ENCODE data around the gene IFITM5.
"Not testable (repeated sequence)": the region's sequence is repeated elsewhere in the genome, so short reads cannot be mapped to it uniquely, and the experiment has no call there.

Gene IFITM5

DNA sequence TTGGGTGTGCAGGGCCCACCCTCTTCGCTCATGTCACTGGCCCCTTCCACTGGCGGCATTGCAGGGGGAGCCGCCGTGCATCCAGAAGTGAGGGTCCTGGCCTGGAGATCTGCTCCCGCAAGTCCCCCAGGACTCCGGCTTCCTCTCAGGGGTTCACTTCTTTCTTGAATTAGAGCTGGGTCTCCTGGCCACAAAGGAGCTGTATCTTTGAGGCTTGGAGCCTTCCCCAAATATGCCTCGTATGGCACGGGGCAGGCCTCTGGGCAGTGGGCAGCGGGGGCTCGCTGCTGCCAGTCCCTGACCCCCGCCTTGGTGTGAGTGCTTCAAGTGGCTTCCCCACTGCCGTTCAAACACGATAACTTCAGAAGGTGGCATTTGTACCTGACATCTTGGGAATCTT, 28.7 kb upstream of the IFITM5 start:
- DNase-seq (ENCODE audit: low read depth) = no peak

DNA sequence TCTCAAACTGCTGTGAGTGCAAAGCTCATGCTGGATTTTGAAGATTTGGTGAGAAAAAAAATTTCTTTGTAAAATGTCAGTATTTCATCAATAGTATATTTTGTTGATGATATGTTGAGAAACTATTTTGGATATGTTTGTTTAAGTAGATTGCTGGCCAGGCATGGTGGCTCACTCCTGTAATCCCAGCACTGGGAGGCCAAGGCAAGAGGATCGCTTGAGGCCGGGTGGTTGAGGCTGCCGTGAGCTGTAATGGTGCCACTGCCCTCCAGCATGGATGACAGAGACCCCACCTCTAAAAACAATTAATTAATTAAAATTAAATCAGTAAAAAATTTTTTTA, 28.2 kb upstream of the IFITM5 start:
- DNase-seq (ENCODE audit: low read depth) = no peak

DNA sequence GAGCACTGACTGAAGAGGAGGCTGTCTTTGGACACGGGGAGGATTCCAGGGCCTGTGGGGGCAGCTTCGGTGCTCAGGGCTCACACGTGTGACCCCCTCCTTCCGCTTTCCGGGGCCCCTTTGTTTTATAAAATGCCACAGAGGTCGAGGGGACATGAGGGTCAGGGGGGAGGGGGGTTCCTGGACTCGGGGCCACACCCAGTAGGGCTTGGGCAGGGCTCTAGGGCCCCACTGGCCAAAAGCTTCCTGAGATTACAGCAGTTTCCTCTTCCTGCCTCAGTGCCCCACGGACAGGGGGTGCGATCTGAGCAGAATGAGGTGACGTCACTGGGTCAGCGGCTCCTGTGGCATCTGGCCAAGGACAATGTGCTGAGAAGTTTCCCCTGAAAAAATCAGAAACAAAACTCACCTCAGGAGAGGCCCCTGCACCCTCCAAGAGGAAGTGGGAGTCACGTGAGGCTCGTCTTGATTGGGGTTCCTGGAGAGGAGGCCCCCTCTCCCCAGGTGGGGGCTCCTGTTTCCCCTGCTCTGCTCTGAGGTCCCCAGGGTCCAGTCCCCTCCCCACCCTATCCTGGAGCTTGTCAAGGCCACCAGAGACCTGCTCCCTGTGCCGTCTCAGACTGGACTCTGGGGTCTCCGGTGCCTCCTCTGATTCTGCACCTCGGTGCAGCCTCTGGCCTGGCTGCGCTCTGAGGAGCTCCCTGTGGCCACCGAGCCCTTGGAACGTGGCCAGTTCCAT, 27.7 kb upstream of the IFITM5 start:
- DNase-seq (ENCODE audit: low read depth) = no peak

DNA sequence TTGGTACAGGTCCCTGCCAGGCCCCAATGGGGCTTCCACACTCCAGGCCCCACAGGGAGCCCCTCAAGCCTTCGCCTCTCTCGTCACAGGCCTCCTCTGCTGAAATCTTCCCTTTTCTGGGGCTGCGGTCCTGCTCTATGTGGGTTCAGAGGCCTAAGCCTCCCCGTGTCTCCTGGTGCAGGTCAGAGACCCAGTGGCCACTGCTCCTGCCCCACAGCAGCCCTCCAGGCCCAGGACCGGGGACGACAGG, 27.2 kb upstream of the IFITM5 start:
- DNase-seq (ENCODE audit: low read depth) = no peak

DNA sequence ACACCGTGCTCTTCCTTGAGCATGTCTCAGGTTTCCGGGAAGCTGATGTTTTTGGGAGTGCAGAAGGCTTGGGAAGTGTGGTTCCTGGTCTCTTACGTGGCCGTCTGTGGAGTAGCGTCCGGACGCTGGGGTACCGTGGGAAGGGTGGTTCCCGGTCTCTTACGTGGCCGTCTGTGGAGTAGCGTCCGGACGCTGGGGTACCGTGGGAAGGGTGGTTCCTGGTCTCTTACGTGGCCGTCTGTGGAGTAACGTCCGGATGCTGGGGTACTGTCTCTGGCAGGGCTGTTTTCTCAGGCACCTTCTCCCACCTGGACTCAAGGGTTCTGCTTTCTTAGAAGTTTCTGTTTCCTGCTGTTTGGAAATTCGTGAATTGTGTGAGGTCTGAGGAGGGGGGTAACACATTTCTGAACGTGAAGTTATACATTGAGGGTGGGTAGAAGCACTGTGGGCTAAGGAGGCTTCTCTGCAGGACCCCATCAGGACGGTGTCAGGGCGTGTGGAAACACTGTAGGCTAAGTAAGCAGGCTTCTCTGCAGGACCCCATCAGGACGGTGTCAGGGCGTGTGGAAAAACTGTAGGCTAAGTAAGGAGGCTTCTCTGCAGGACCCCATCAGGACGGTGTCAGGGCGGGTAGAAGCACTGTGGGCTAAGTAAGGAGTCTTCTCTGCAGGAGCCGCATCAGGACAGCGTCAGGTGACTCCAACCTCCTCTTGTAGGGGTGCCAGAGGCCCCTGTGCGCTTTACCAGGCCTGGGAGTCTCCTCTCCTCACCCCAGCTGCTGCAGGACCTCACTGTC, 26.7 kb upstream of the IFITM5 start:
- no peak for DNase-seq (ENCODE audit: low read depth)

DNA sequence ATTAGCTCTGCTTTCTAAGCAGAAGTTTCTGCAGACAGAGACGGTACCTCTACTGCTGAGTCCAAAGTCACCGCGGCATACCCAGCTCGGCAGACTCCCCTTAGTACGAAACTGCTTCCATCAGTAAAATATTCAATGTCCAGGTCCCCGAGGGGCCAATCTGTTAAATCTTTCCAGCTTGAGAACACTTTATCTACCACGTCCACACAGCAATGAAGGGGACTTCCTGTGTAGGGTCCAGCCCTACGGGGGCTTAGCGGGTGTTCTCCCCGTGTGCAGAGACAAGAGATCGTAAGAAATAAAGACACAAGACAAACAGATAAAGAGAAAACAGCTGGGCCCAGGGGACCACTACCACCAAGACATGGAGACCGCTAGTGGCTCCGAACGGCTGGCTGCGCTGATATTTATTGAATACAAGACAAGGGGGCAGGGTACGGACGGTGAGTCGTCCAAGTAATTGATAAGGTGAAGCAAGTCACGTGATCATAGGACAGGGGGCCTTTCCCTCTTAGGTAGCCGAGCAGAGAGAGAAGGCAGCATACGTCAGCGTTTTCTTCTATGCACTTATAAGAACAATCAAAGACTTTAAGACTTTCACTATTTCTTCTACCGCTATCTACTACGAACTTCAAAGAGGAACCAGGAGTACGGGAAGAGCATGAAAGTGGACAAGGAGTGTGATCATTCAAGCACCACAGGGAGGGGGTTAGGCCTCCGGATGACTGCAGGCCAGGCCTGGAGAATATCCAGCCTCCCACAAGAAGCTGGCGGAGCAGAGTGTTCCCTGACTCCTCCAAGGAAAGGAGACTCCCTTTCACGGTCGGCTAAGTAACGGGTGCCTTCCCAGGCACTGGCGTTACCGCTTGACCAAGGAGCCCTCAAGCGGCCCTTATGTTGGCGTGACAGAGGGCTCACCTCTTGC, 25.5 kb upstream of the IFITM5 start:
- DNase-seq (ENCODE audit: low read depth) = not testable (repeated sequence)

DNA sequence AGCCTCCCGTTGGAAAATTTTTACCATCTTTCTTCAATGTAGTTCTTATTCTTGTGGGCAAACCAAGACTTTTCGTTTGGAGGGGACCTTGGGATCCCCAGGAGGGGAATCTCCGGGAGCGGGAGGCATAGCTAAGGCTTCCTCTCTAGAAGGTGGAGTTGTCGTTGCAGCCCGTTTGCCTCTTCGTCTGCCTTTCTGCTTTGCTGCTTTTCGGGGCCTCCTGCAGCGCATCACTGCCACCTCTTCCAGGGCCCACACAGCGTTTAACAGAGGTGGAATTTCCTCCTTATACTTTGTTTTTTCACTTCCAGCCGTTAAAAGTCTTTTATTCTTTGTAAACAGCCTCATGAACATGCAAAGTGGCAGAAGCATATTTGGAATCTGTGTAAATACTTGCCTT, 24.8 kb upstream of the IFITM5 start:
- no peak for DNase-seq (ENCODE audit: low read depth)

DNA sequence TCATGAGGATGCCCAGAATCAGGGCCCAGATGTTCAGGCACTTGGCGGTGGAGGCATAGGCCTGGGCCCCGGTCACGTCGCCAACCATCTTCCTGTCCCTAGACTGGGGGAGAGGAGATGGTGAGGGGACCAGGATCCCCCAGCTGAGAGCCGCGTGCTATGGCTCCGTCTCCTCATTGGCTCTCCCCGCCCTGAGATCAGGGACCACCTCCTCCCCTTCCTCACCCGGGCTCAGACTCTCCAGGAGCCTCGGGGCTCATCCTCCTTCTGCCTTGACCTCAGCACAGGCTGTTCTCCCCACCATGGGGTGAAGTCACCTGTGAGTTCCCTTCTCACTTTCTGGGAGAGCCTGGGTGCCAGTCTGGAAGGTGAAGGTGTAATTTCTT, 20.6 kb upstream of the IFITM5 start:
- not testable (repeated sequence) for DNase-seq (ENCODE audit: low read depth)

DNA sequence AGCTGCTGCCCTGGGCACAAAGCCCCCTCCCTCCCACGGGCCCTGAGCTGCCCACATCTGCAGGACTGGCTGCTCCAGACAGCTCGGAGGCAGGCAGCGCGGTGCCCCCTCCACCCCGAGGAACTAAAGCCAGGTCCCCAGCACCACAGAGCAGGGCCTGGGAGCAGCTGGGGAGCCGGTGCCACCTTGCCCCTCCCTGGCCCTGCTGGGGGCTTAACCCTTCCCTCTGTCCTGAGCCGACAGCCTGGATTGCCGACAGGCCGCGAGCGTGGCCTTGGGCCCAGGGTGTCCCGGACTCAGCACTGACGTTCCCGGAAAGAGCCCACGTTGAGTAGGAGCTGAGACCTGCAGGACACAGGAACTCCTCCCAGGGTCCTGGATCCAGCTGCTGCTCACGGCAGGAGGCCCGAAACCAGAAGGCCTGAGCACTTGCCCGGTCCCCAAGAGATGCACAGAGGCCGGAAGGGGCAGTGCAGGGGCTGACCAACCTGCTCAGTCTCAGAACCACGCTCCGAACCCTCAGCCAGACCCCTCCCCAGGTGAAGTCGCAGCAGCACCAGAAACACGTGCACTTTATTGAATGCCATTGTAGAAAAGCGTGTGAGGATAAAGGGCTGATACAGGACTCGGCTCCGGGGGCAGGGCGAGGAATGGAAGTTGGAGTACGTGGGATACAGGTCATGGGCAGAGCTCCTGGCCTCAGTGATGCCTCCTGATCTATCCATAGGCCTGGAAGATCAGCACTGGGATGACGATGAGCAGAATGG, 20.0 kb upstream of the IFITM5 start:
- DNase-seq (ENCODE audit: low read depth) = not testable (repeated sequence)

DNA sequence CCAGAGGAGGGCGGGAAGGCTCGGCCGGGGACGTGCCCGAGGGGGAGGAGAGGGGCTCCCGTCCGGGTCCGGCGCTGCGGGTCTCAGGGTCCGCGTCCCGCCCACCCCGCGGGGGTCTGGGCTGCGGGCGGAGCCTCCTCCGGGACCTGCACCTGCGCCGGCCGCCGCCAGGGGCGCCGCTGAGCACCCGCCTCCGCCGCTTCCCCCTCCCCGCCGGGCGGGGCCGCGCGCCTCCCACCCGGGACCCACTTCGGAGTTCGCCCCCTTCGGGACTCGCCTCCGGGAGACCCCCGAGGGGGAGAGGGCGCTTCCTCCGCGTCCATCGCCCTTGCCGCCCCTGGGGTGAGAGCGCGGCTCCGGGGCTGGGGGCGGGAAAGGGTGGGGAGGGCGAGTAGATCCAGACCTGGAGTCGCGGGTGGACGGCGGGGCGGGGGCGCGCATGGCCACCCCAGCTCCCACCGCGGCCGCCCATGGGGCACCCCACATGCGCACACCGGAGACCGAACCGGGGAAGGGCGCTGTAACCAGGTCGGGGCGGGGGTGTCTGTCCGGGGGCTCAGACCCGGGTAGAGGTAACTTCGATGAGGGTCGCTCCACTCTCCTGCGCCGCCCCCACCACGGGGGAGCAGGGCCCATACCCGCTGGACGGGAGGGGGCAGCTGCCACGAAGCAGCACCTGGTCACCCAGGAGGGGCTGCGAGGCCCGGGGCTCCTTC, 19.2 kb upstream of the IFITM5 start:
- DNase-seq (ENCODE audit: low read depth) = not testable (repeated sequence)

DNA sequence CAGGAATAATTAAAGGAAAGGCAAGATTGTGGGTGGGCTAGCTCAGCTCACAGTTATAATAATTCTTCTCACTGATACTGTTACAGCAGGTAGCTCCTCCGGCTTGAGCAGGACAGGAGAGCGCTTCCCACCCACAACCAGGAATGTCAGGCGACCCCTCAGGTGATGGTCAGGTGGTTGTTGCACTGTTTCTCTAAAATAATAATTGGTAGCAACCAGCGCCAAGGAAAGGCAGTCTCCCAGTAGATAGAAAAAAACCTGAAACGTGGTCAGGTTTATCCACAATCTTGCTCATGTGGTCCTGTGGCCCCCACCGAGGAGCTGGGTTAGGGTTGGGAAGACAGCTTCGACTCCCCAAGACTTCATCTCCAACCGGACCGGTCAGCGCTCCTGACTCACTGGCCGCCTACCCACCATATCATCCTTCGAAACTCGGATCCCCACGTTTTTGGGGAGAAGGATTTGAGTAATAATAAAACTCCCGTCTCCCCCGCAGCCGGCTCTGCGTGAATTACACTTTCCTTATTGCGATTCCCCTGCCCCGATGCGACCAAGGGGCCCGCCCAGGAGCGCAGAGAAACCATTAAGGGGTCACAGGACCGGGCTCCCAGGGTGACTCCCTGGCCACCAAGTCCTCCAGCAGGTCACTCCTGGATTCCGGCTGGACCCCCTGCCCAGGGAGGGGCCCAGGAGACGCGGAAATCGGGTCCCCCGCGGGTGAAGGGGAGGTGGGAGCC, 18.5 kb upstream of the IFITM5 start:
- DNase-seq (ENCODE audit: low read depth) = not testable (repeated sequence)

DNA sequence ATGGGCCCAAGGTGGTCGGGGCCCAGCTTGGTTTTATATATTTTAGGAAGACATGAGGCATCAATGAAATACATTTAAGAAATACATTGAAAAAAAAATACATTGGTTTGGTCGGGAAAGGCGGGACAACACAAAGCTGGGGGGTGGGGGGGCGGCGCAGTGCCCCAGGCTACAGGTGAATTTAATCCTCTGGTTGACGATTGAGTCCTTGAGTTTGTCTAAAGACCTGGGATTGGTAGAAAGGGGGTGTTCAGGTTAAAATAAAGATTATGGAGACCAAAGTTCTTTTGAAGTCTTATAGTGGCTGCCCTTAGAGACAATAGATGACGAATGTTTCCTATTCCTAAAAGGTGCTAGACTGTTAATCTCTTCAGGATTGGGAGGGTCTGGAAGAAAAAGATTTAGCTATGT, 17.6 kb upstream of the IFITM5 start:
- no peak for DNase-seq (ENCODE audit: low read depth)

DNA sequence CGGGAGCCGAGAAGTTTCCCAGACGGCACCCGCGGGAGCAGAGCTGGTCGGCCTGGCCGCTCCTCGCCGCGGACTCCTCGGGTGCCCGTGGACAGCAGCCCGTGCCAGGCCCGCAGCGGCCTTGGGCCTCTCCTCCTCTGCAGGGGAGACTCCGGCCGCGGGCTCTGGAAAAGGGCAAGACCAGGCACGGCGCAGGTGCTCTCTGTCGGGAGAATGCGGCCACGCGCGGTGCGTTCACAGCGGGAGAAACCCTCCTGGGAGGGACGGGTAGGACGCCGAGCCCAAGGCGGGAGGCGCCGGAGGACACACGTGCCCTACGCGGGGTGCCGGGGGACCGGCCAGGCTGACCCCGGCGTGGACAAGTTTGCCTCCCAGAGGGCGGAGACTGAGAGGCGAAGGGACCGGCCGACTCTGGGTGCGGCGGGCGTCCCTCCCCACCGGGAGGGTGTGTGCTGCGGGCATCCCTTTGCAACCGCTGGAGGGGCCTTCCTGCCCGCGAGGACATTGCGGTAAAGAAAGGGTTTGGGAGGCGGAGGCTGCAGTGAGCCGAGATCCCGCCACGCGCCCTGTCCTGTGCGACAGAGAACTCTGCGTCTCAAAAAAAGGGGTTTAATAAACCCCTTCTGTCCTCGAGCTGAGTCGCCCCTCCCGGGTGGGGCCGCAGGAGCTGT, 16.8 kb upstream of the IFITM5 start:
- no peak for DNase-seq (ENCODE audit: low read depth)

DNA sequence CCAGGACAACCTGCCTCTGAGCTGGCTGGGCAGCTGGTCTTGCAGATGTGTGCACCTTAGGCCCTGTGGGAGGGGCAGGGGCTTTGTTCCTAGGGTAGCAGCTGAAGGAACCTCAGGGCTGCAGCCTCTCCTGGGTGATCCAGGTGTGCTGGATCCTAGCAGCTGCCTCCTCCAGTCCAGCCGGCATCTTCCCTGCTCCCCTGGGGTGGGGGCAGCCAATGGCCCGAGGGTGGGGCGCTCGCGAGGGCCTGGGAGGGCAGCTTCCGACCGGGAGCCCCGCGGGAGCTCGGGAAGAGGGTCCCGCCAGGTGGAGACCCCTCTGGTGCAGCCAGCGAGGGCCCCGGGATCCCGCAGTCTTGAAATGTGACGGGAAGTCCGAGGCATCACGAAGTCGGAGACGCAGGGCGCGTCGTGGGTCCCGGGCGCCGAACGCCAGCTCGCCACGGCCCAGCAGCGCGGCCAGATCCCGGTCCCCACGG, 16.2 kb upstream of the IFITM5 start:
- no peak for DNase-seq (ENCODE audit: low read depth)

DNA sequence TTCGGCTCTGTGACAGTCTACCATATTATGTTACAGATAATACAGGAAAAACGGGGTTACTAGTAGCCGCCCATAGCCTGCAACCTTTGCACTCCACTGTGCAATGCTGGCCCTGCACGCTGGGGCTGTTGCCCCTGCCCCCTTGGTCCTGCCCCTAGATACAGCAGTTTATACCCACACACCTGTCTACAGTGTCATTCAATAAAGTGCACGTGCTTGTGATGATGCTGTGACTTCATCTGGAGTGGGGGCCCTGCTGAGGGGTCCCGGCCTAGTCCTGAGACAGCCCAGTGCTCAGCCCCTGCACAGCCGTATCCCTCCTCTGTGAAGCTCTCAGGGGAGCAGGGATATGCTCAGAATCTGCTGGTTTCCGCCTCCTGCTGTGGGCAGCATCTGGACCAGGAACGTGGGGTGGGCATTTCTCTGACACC, 15.7 kb upstream of the IFITM5 start:
- no peak for DNase-seq (ENCODE audit: low read depth)

DNA sequence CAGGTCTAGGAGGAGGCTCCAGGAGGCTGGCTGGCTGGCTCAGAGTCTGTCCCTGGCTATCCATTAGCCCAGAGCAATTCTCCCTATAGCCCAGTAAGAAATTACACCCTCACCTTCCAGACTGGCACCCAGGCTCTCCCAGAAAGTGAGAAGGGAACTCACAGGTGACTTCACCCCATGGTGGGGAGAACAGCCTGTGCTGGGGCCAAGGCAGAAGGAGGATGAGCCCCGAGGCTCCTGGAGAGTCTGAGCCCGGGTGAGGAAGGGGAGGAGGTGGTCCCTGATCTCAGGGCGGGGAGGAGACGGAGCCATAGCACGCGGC, 15.2 kb upstream of the IFITM5 start:
- DNase-seq (ENCODE audit: low read depth) = not testable (repeated sequence)

DNA sequence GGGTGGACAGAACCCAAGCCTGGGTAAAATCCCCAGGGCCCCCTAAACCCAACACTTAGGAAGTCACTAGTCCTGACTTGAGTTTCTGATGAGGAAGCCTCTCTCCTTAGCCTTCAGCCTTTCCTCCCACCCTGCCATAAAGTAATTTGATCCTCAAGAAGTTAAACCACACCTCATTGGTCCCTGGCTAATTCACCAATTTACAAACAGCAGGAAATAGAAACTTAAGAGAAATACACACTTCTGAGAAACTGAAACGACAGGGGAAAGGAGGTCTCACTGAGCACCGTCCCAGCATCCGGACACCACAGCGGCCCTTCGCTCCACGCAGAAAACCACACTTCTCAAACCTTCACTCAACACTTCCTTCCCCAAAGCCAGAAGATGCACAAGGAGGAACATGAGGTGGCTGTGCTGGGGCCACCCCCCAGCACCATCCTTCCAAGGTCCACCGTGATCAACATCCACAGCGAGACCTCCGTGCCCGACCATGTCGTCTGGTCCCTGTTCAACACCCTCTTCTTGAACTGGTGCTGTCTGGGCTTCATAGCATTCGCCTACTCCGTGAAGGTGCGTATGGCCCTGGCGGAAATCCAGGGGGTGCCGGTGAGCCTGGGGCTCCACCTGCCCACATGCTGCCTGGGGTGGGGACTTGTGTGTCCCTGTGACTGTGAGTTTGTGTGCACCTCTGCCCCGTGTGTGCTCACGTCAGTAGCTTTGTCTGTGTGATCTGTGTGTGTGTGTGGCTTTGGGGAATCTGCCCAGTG, 14.6 kb upstream of the IFITM5 start, which contains the start of gene IFITM1:
Gene IFITM1 (plus strand): TSS at position 254 of the 767 bp plus-strand sequence. CDS start 131 bp downstream, at position 385.
- no peak for DNase-seq (ENCODE audit: low read depth)

DNA sequence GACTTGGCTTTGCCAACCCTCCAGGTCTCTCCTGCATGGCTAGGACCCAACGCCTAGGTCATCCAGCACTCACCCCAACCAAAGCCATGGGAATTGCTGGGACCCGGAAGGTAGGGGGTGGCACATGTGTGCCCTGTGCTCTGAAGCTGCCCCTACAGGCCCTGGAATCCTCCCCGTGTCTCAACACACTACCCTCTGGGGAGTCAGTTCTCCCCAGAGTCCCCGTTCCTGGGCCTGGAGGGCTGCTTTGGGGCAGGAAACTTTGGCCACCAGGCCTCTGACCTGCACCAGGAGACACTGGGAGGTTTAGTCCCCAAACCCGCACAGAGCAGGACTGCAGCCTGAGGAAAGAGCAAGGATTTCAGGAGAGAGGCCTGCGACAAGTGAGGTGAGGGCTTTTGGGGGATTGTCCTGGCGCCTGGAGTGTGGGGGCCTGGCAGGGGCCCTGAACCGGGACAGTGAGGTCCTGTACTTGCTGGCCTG, 14.0 kb upstream of the IFITM5 start:
- no peak for DNase-seq (ENCODE audit: low read depth)
